Spleen (tissue), 11 donors: ENCODE measurements around the gene MROH8. TPM values are rescaled to one million over a fixed set of nuclear protein-coding genes. Genes with fewer than 3 reads are reported as not detected.

Source experiments
- DNase-seq: peaks from one replicate; pipeline ENCODE4 v3.0.0-alpha.2; 2020
- H3K27ac ChIP-seq, 8 donors: fragments of 200-600 bp; sonication (generic) in 7 of 8; 1 replicate in 4 of 8; 2 replicates in 4 of 8; pipeline versions ENCODE4 v1.5.0 to v1.8.0; 2016 to 2021; ENCODE audit warnings: inconsistent platforms in 4 of 8, mild to moderate bottlenecking in 4 of 8, moderate library complexity in 1 of 8
- H3K27me3 ChIP-seq, 7 donors: fragments of 200-600 bp; sonication (generic) in 6 of 7; replicated peaks in 1 of 7; 1 replicate in 4 of 7; 2 replicates in 3 of 7; pipeline versions ENCODE4 v1.5.0 to v1.8.0; 2016 to 2021; ENCODE audit warnings: inconsistent platforms in 3 of 7, mild to moderate bottlenecking in 1 of 7
- H3K36me3 ChIP-seq, 6 donors: fragments of 200-600 bp; sonication (generic) in 5 of 6; 1 replicate in 4 of 6; 2 replicates in 2 of 6; pipeline versions ENCODE4 v1.5.0 to v1.8.0; 2016 to 2021; ENCODE audit warnings: inconsistent platforms in 2 of 6
- H3K4me1 ChIP-seq, 6 donors: fragments of 200-600 bp; sonication (generic) in 5 of 6; 1 replicate in 3 of 6; 2 replicates in 3 of 6; pipeline versions ENCODE4 v1.5.0 to v1.8.0; 2016 to 2021; ENCODE audit warnings: inconsistent platforms in 3 of 6
- H3K4me3 ChIP-seq, 8 donors: fragments of 200-600 bp; sonication (generic) in 7 of 8; 1 replicate in 4 of 8; 2 replicates in 4 of 8; pipeline versions ENCODE4 v1.5.0 to v1.8.0; 2016 to 2021; ENCODE audit warnings: inconsistent platforms in 4 of 8, mild to moderate bottlenecking in 4 of 8, moderate library complexity in 2 of 8
- H3K9me3 ChIP-seq, 8 donors: fragments of 200-600 bp; sonication (generic) in 7 of 8; 1 replicate in 4 of 8; 2 replicates in 4 of 8; pipeline versions ENCODE4 v1.5.0 to v1.8.0; 2016 to 2021; ENCODE audit warnings: inconsistent platforms in 4 of 8
- POLR2A ChIP-seq, 3 donors: fragments of 450-650 bp; IDR thresholded peaks; one replicate each; pipeline ENCODE4 v1.5.1; 2017; ENCODE audit warnings: antibody characterized with exemption in 3 of 3, mild to moderate bottlenecking in 1 of 3
- POLR2AphosphoS5 ChIP-seq, 3 donors: sonication (generic); formaldehyde crosslinking; IDR thresholded peaks; one replicate each; pipeline ENCODE4 v1.5.1; 2017; ENCODE audit warnings: antibody characterized with exemption in 3 of 3
- WGBS, 5 donors: extraction: QIAGEN DNeasy Blood & Tissue Kit in 3 of 5; methylation state at CpG; one replicate each; pipeline versions ENCODE4 v1.1.5 to v1.1.7; 2013 to 2018; 5-methylcytosine and 5-hydroxymethylcytosine counted together
- intact Hi-C: fragments of 100-400 bp; cut with DNase I; formaldehyde crosslinking; loops from one replicate; pipeline ENCODE4 v1.15.0; 2023; ENCODE audit warnings: low total_unique reads
- polyA plus RNA-seq, 3 donors: library from polyadenylated mRNA; stranded (reverse); fragments of 200-250 nt; gene quantifications; one replicate each; pipeline ENCODE4 v1.2.1, GENCODE V29; 2013
- total RNA-seq, 7 donors: library from RNA; depleted of rRNA in 3 of 7; stranded (reverse); fragments of >200 nt in 3 of 7; fragmentation: NEBNext Ultra II Directional in 4 of 7; extraction: Animal tissue kit (Norgen Biotek cat#: 25700) in 4 of 7; gene quantifications; one replicate each; pipeline versions ENCODE4 v1.1.0 to v1.2.1, GENCODE V29; 2016 to 2021
- TF ChIP-seq, protein P1 (sequence below), 11 experiments: fragments of 200-600 bp in 7 of 11; fragments of 450-650 bp in 4 of 11; sonication (generic) in 4 of 11; IDR thresholded peaks in 8 of 11; conservative IDR thresholded peaks in 3 of 11; 1 replicate in 7 of 11; 2 replicates in 4 of 11; pipeline versions ENCODE4 v1.4.0 to v1.8.0; 2016 to 2021; ENCODE audit warnings: antibody characterized with exemption in 11 of 11, inconsistent platforms in 4 of 11, mild to moderate bottlenecking in 1 of 11
- donor health status: healthy with polysubstance abuse.
- donor health status: DM: no; HTN: no; CAD: no; lungs with moderate emphysema.
- donor health status: DM: no; HTN: no; CAD: no.
- donor health status: Bipolar disorder and iron deficiency.
- donor health status: healthy.
- donor health status: DM: no; HTN: no; CAD: no.
- donor health status: DM: yes; HTN: yes; CAD: no.

Gene MROH8
- total and polyA plus RNA-seq, 10 donors = 0.97 to 4.0 (median 3.1) TPM

DNA sequence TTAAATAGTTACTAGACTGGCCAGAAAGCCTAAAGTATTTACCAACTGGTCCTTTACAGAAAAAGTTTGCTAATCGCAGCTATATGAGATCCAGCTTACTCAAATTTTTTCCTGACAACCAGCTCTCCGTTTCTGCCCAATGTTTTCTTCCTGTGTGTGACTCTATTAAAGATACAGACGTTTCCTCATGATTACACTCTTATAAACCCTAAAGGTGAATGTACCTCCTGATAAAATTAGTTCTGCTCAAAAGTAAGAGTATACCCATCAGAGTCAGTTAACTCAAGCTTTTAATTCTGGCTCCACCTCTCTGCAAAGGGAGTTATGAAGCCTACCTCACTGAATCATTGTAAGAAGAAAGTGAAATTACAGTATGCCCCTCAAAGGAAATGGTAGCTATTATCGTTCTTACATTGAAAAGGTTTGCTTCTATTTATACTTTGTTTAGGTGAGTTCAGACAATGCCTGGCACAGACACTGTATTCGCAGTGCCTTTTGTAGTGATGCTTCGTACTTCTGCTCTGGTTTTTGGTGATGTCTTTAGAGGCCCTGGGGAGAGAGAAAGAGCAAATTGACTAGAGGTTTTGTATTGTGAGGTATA lies 10.2 kb upstream of the MROH8 start:
- 35 to 42% (median 39%) methylated on average over 6 of the region's 6 CpGs for WGBS, 5 donors
- Histone ChIP-seq H3K4me1 (peaks cover 11 to 95% (median 54%) of the 10 kb centered on the region in 6 donors), H3K27me3 (no peaks in the 10 kb centered on the region), H3K36me3 (peaks cover 0 to 84% (median 27%) of the 10 kb centered on the region in 6 donors), H3K27ac (peak overlapping the region in 3 of 8 donors; percentile 24 to 39 (median 30)), H3K9me3 (no peaks in the 10 kb centered on the region), H3K4me3 (no peak overlapping the region)
- TF ChIP-seq POLR2AphosphoS5 (IDR thresholded peaks at IDR 0.05) (no peak), POLR2A (IDR thresholded peaks at IDR 0.05) (no peak)
- TF ChIP-seq, protein P1, sequence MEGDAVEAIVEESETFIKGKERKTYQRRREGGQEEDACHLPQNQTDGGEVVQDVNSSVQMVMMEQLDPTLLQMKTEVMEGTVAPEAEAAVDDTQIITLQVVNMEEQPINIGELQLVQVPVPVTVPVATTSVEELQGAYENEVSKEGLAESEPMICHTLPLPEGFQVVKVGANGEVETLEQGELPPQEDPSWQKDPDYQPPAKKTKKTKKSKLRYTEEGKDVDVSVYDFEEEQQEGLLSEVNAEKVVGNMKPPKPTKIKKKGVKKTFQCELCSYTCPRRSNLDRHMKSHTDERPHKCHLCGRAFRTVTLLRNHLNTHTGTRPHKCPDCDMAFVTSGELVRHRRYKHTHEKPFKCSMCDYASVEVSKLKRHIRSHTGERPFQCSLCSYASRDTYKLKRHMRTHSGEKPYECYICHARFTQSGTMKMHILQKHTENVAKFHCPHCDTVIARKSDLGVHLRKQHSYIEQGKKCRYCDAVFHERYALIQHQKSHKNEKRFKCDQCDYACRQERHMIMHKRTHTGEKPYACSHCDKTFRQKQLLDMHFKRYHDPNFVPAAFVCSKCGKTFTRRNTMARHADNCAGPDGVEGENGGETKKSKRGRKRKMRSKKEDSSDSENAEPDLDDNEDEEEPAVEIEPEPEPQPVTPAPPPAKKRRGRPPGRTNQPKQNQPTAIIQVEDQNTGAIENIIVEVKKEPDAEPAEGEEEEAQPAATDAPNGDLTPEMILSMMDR (IDR thresholded peaks at IDR 0.05 in 8 of 11, conservative IDR thresholded peaks at IDR 0.05 in 3 of 11) = no peak
- intact Hi-C loops = loop anchor here (10.0 kb wide), 1 partner anchor 195 kb away; no protein-coding TSS in a partner anchor
- DNase-seq = no peak

DNA sequence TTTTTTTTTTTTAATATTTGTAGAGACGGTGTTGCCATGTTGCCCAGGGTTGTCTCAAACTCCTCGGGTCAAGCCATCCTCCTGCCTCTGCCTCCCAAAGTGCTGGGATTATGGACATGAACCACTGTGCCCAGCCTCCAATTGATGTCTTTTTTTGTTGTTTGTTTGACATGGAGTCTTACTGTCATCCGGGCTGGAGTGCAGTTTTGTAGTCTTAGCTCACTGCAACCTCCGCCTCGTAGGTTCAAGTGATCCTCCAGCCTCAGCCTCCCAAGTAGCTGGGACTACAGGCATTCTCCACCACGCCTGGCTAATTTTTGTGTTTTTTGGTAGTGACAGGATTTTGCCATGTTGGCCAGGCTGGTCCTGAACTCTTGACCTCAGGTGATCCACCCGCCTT lies 9.4 kb upstream of the MROH8 start:
- 82 to 100% (median 92%) methylated on average over 6 to 7 of the region's 7 CpGs for WGBS, 5 donors
- no peak for DNase-seq
- H3K27ac ChIP-seq = no peak overlapping the region
- no peak overlapping the region for H3K4me3 ChIP-seq
- peaks cover 11 to 95% (median 56%) of the 10 kb centered on the region in 6 donors for H3K4me1 ChIP-seq
- peaks cover 0 to 85% (median 33%) of the 10 kb centered on the region in 6 donors for H3K36me3 ChIP-seq
- no peak for TF ChIP-seq POLR2AphosphoS5 (IDR thresholded peaks at IDR 0.05)
- no peak for TF ChIP-seq POLR2A (IDR thresholded peaks at IDR 0.05)
- TF ChIP-seq, protein P1 (IDR thresholded peaks at IDR 0.05 in 8 of 11, conservative IDR thresholded peaks at IDR 0.05 in 3 of 11) = no peak
- intact Hi-C loops = no loop called here
- no peaks in the 10 kb centered on the region for H3K27me3 ChIP-seq
- no peaks in the 10 kb centered on the region for H3K9me3 ChIP-seq

- DNase-seq = peak; percentile 69
- Histone ChIP-seq H3K4me3 (no peak overlapping the region), H3K9me3 (no peaks in the 10 kb centered on the region), H3K36me3 (peaks cover 0 to 85% (median 31%) of the 10 kb centered on the region in 6 donors), H3K27ac (peak overlapping the region in 2 of 8 donors; percentile 13 to 50), H3K27me3 (no peaks in the 10 kb centered on the region), H3K4me1 (peaks cover 20 to 95% (median 57%) of the 10 kb centered on the region in 6 donors)
- 73 to 84% (median 79%) methylated on average over 5 of the region's 5 CpGs for WGBS, 5 donors
- intact Hi-C loops = no loop called here
- TF ChIP-seq, protein P1 (IDR thresholded peaks at IDR 0.05 in 8 of 11, conservative IDR thresholded peaks at IDR 0.05 in 3 of 11) = no peak
- TF ChIP-seq POLR2A (IDR thresholded peaks at IDR 0.05) (no peak), POLR2AphosphoS5 (IDR thresholded peaks at IDR 0.05) (peak in 1 of 3 donors; percentile 29)
Measured at GRCh38 chr20:37185686-37186085, 6.3 kb upstream of the MROH8 start.

GRCh38 chr20:37179683-37180524 lies 556 bp upstream of the MROH8 start:
- Histone ChIP-seq H3K27ac (peak overlapping the region; percentile 94 to 99 (median 98)), H3K36me3 (peaks cover 0 to 32% (median 9%) of the 10 kb centered on the region in 6 donors), H3K9me3 (no peaks in the 10 kb centered on the region), H3K4me1 (peaks cover 28 to 69% (median 53%) of the 10 kb centered on the region in 6 donors), H3K27me3 (no peaks in the 10 kb centered on the region), H3K4me3 (peak overlapping the region; percentile 86 to 98 (median 94))
- TF ChIP-seq, protein P1 (IDR thresholded peaks at IDR 0.05 in 8 of 11, conservative IDR thresholded peaks at IDR 0.05 in 3 of 11) = no peak
- TF ChIP-seq POLR2A (IDR thresholded peaks at IDR 0.05) (no peak), POLR2AphosphoS5 (IDR thresholded peaks at IDR 0.05) (no peak)
- DNase-seq = no peak
- intact Hi-C loops = loop anchor here (10.0 kb wide), 1 partner anchor 85 kb away; the partner anchor contains the start of gene RBL1
- 8 to 13% (median 10%) methylated on average over 13 to 15 of the region's 15 CpGs for WGBS, 5 donors
